Transverse colon (tissue), 4 donors: ENCODE results near the gene P2RX2.

Experiments
- EP300 ChIP-seq: sonication (generic); formaldehyde crosslinking; IDR thresholded peaks from one replicate; pipeline ENCODE4 v1.6.1; 2017; ENCODE audit warnings: antibody characterized with exemption, low read depth
- POLR2A ChIP-seq: fragments of 450-650 bp; IDR thresholded peaks from one replicate; pipeline ENCODE4 v1.6.1; 2016; ENCODE audit warnings: antibody characterized with exemption, mild to moderate bottlenecking, moderate library complexity
- POLR2AphosphoS5 ChIP-seq, 3 donors: sonication (generic); formaldehyde crosslinking; IDR thresholded peaks; one replicate each; pipeline ENCODE4 v1.6.1; 2016; ENCODE audit warnings: antibody characterized with exemption in 3 of 3
- TF ChIP-seq, protein P1 (sequence below), 5 experiments: fragments of 200-600 bp in 3 of 5; fragments of 450-650 bp in 2 of 5; sonication (generic) in 3 of 5; IDR thresholded peaks; 1 replicate in 2 of 5; 2 replicates in 3 of 5; pipeline ENCODE4 v1.5.1; 2016 to 2017; ENCODE audit warnings: antibody characterized with exemption in 5 of 5, inconsistent platforms in 3 of 5, mild to moderate bottlenecking in 2 of 5, moderate library complexity in 1 of 5

GRCh38 chr12:132640936-132641335 lies 22.4 kb downstream of the P2RX2 start:
- TF ChIP-seq, protein P1, sequence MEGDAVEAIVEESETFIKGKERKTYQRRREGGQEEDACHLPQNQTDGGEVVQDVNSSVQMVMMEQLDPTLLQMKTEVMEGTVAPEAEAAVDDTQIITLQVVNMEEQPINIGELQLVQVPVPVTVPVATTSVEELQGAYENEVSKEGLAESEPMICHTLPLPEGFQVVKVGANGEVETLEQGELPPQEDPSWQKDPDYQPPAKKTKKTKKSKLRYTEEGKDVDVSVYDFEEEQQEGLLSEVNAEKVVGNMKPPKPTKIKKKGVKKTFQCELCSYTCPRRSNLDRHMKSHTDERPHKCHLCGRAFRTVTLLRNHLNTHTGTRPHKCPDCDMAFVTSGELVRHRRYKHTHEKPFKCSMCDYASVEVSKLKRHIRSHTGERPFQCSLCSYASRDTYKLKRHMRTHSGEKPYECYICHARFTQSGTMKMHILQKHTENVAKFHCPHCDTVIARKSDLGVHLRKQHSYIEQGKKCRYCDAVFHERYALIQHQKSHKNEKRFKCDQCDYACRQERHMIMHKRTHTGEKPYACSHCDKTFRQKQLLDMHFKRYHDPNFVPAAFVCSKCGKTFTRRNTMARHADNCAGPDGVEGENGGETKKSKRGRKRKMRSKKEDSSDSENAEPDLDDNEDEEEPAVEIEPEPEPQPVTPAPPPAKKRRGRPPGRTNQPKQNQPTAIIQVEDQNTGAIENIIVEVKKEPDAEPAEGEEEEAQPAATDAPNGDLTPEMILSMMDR (IDR thresholded peaks at IDR 0.05) = no peak
- TF ChIP-seq POLR2A (no peak), POLR2AphosphoS5 (IDR thresholded peaks at IDR 0.05) (no peak), EP300 (no peak)
